ENCODE results near the gene ZFPM1.

GRCh38 chr16:88506723-88507122, 53.6 kb downstream of the ZFPM1 start:
- TF ChIP-seq CTCF (IDR thresholded peaks at IDR 0.05) (no peak), SMC3 (IDR thresholded peaks at IDR 0.05; ENCODE audit: low read depth, low read length) (no peak), GABPA (IDR thresholded peaks at IDR 0.05; ENCODE audit: low read depth) (no peak), TEAD4 (IDR thresholded peaks at IDR 0.05; ENCODE audit: borderline replicate concordance, insufficient read depth) (no peak), FOSL2 (IDR thresholded peaks at IDR 0.05; ENCODE audit: borderline replicate concordance, low read depth) (no peak), TCF12 (IDR thresholded peaks at IDR 0.05) (no peak)

Measured in SK-N-SH (cell line).